DND-41 (cell line): Measurements from ENCODE around the gene AQP2.

Experiments used
- CTCF ChIP-seq: IDR thresholded peaks from 2 replicates; pipeline ENCODE4 v1.5.1; 2012; ENCODE audit warnings: borderline replicate concordance, low read length, moderate library complexity, mild to moderate bottlenecking; ENCODE audit not compliant: poor library complexity, severe bottlenecking; ENCODE audit errors: extremely low read depth
- EZH2 ChIP-seq: IDR thresholded peaks from 3 replicates; pipeline ENCODE4 v1.6.1; 2012; ENCODE audit warnings: borderline replicate concordance, low read depth, mild to moderate bottlenecking, moderate library complexity, low read length, inconsistent platforms; ENCODE audit not compliant: severe bottlenecking

- TF ChIP-seq CTCF (no peak), EZH2 (no peak)
These were observed 37.2 kb downstream of the AQP2 start for GRCh38 chr12:49987625-49988303.
